Measurements from ENCODE around the gene MFSD11. TPM values are rescaled to one million over a fixed set of nuclear protein-coding genes. Genes with fewer than 3 reads are reported as not detected.

The MFSD11 gene
- polyA plus RNA-seq, 2 of the 4 experiments (the other 2 are of a cell fraction) = 17.5 to 26.0 TPM

- TF ChIP-seq POLR2AphosphoS2 (conservative IDR thresholded peaks at IDR 0.05; ENCODE audit: low read length) (peak; percentile 97), HDAC2 (IDR thresholded peaks at IDR 0.05) (no peak), CHD4 (IDR thresholded peaks at IDR 0.05; ENCODE audit: borderline replicate concordance) (no peak), HMGXB4 (CRISPR knock-in tag; IDR thresholded peaks at IDR 0.05; ENCODE audit: borderline replicate concordance) (peak; percentile 72; the same call in 1 of the 2 replicates), JUN (IDR thresholded peaks at IDR 0.05) (no peak), PHF8 (IDR thresholded peaks at IDR 0.05; ENCODE audit: borderline replicate concordance, low read depth) (no peak), FOSB (CRISPR knock-in tag; IDR thresholded peaks at IDR 0.05) (peak; percentile 73), KDM5A (IDR thresholded peaks at IDR 0.05) (no peak), NR3C1 (IDR thresholded peaks at IDR 0.05) (no peak), JUNB (IDR thresholded peaks at IDR 0.05) (0 out of 2 replicates have a peak, but pooled peaks have one; percentile 14), RARB (CRISPR knock-in tag; IDR thresholded peaks at IDR 0.05) (peak; percentile 52; the same call in 1 of the 2 replicates), POLR2A (IDR thresholded peaks at IDR 0.05; ENCODE audit: low read length) (no peak), CBX8 (IDR thresholded peaks at IDR 0.05) (no peak), EHF (CRISPR knock-in tag; IDR thresholded peaks at IDR 0.05) (no peak; the same call in 1 of the 2 replicates), ZC3H11A (IDR thresholded peaks at IDR 0.05) (no peak), BCL3 (IDR thresholded peaks at IDR 0.05) (0 out of 3 replicates have a peak, but pooled peaks have one; percentile 7), EP300 (IDR thresholded peaks at IDR 0.05) (no peak), CHD2 (IDR thresholded peaks at IDR 0.05; ENCODE audit: low read length, partially characterized antibody) (no peak), CEBPB (IDR thresholded peaks at IDR 0.05) (no peak), ZSCAN20 (CRISPR knock-in tag; IDR thresholded peaks at IDR 0.05) (no peak), KDM1A (IDR thresholded peaks at IDR 0.05; ENCODE audit: low read depth) (no peak), FOSL2 (IDR thresholded peaks at IDR 0.05) (no peak), FOSL2 (CRISPR knock-in tag; IDR thresholded peaks at IDR 0.05) (0 out of 2 replicates have a peak, but pooled peaks have one; percentile 3), RFX5 (IDR thresholded peaks at IDR 0.05) (no peak), ZNF302 (CRISPR knock-in tag; IDR thresholded peaks at IDR 0.05) (no peak), TFCP2L1 (CRISPR knock-in tag; IDR thresholded peaks at IDR 0.05) (peak; percentile 90)
- TF ChIP-seq, protein P1, sequence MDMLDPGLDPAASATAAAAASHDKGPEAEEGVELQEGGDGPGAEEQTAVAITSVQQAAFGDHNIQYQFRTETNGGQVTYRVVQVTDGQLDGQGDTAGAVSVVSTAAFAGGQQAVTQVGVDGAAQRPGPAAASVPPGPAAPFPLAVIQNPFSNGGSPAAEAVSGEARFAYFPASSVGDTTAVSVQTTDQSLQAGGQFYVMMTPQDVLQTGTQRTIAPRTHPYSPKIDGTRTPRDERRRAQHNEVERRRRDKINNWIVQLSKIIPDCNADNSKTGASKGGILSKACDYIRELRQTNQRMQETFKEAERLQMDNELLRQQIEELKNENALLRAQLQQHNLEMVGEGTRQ (IDR thresholded peaks at IDR 0.05) = no peak
- TF ChIP-seq, protein P2, sequence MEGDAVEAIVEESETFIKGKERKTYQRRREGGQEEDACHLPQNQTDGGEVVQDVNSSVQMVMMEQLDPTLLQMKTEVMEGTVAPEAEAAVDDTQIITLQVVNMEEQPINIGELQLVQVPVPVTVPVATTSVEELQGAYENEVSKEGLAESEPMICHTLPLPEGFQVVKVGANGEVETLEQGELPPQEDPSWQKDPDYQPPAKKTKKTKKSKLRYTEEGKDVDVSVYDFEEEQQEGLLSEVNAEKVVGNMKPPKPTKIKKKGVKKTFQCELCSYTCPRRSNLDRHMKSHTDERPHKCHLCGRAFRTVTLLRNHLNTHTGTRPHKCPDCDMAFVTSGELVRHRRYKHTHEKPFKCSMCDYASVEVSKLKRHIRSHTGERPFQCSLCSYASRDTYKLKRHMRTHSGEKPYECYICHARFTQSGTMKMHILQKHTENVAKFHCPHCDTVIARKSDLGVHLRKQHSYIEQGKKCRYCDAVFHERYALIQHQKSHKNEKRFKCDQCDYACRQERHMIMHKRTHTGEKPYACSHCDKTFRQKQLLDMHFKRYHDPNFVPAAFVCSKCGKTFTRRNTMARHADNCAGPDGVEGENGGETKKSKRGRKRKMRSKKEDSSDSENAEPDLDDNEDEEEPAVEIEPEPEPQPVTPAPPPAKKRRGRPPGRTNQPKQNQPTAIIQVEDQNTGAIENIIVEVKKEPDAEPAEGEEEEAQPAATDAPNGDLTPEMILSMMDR (IDR thresholded peaks at IDR 0.05) = no peak
Observed at GRCh38 chr17:76732734-76733617, 4.9 kb upstream of the MFSD11 start (continued).
